Transverse colon (tissue), 4 donors: ENCODE results near the gene TFDP2. TPM values are rescaled to one million over a fixed set of nuclear protein-coding genes. Genes with fewer than 3 reads are reported as not detected.

Experiments used
- DNase-seq: peaks from one replicate; pipeline ENCODE4 v3.0.0-alpha.2; 2019
- H3K27ac ChIP-seq, 4 donors: fragments of 200-600 bp; sonication (generic); 2 replicates each; pipeline ENCODE4 v1.5.1; 2016 to 2018; ENCODE audit warnings: inconsistent platforms in 4 of 4
- H3K27me3 ChIP-seq: fragments of 200-600 bp; sonication (generic); 2 replicates; pipeline ENCODE4 v1.5.1; 2017; ENCODE audit warnings: inconsistent platforms
- H3K36me3 ChIP-seq, 4 donors: fragments of 200-600 bp; sonication (generic); 2 replicates each; pipeline ENCODE4 v1.5.1; 2017 to 2019; ENCODE audit warnings: inconsistent platforms in 4 of 4
- H3K4me1 ChIP-seq, 4 donors: fragments of 200-600 bp; sonication (generic); 2 replicates each; pipeline ENCODE4 v1.5.1; 2017 to 2020; ENCODE audit warnings: inconsistent platforms in 4 of 4
- H3K4me3 ChIP-seq, 4 donors: fragments of 200-600 bp; sonication (generic); 1 replicate in 1 of 4; 2 replicates in 3 of 4; pipeline versions ENCODE4 v1.5.1 to v1.6.1; 2017 to 2019; ENCODE audit warnings: inconsistent platforms in 4 of 4
- H3K9me3 ChIP-seq, 2 donors: fragments of 200-600 bp; sonication (generic); 2 replicates each; pipeline ENCODE4 v1.5.1; 2017 to 2019; ENCODE audit warnings: inconsistent platforms in 2 of 2
- CTCF ChIP-seq, 5 experiments: fragments of 200-600 bp in 3 of 5; fragments of 450-650 bp in 2 of 5; sonication (generic) in 3 of 5; IDR thresholded peaks; 1 replicate in 2 of 5; 2 replicates in 3 of 5; pipeline ENCODE4 v1.5.1; 2016 to 2017; ENCODE audit warnings: antibody characterized with exemption in 5 of 5, inconsistent platforms in 3 of 5, mild to moderate bottlenecking in 2 of 5, moderate library complexity in 1 of 5
- EP300 ChIP-seq: sonication (generic); formaldehyde crosslinking; IDR thresholded peaks from one replicate; pipeline ENCODE4 v1.6.1; 2017; ENCODE audit warnings: antibody characterized with exemption, low read depth
- POLR2A ChIP-seq: fragments of 450-650 bp; IDR thresholded peaks from one replicate; pipeline ENCODE4 v1.6.1; 2016; ENCODE audit warnings: antibody characterized with exemption, mild to moderate bottlenecking, moderate library complexity
- POLR2AphosphoS5 ChIP-seq, 3 donors: sonication (generic); formaldehyde crosslinking; IDR thresholded peaks; one replicate each; pipeline ENCODE4 v1.6.1; 2016; ENCODE audit warnings: antibody characterized with exemption in 3 of 3
- WGBS, 2 donors: methylation state at CpG; one replicate each; pipeline ENCODE4 v1.1.5; 2018; ENCODE audit warnings: low coverage in 1 of 2; 5-methylcytosine and 5-hydroxymethylcytosine counted together
- in situ Hi-C, 4 donors: fragments of 200-750 bp; cut with MboI; loops; one replicate each; pipeline versions ENCODE4 v1.15.0 to v1.15.1; 2017; ENCODE audit warnings: low sequenced_read_pairs in 3 of 4, low pct_ligation_motif_present in 1 of 4, low pct_unique_long_range_greater_than_20kb in 1 of 4
- intact Hi-C: fragments of 100-400 bp; cut with DNase I; formaldehyde crosslinking; loops from one replicate; pipeline ENCODE4 v1.15.1; 2023; ENCODE audit warnings: low total_unique reads
- total RNA-seq, 4 donors: library from RNA; depleted of rRNA; stranded (reverse); fragments of >200 nt; gene quantifications; one replicate each; pipeline ENCODE4 v1.1.0, GENCODE V29; 2016

The TFDP2 gene
- total RNA-seq, 4 donors from 2014 or later, result 10.3 to 69.2 (median 41.3) TPM

- 66 to 76% methylated on average over 2 of the region's 2 CpGs for whole genome bisulfite sequencing, 2 donors
- in situ Hi-C loops (loop anchor here (25.0 kb wide), 4 partner anchors 165 to 440 kb away; partner anchors contain the start of gene RNF7 (in 3 of the 4)), intact Hi-C loops (no loop called here)
- H3K27ac ChIP-seq, result no peak overlapping the region
- H3K27me3 ChIP-seq, result no peaks in the 10 kb centered on the region
- TF ChIP-seq CTCF (IDR thresholded peaks at IDR 0.05), result no peak
- TF ChIP-seq EP300, result no peak
- no peak for TF ChIP-seq POLR2AphosphoS5 (IDR thresholded peaks at IDR 0.05)
- TF ChIP-seq POLR2A, result no peak
- H3K9me3 ChIP-seq, result no peaks in the 10 kb centered on the region
- no peak for DNase-seq
- no peak overlapping the region for H3K4me3 ChIP-seq
- peaks cover 0 to 11% (median 5%) of the 10 kb centered on the region in 4 donors for H3K36me3 ChIP-seq
- H3K4me1 ChIP-seq, result no peaks in the 10 kb centered on the region
These were observed 247.4 kb downstream of the TFDP2 start for GRCh38 chr3:141901914-141902313.

GRCh38 chr3:141900343-141900742 is 249.0 kb downstream of the TFDP2 start:
- H3K4me1 ChIP-seq, result no peaks in the 10 kb centered on the region
- TF ChIP-seq POLR2AphosphoS5 (IDR thresholded peaks at IDR 0.05) (no peak), EP300 (no peak), POLR2A (no peak), CTCF (IDR thresholded peaks at IDR 0.05) (no peak)
- intact Hi-C loops (no loop called here), in situ Hi-C loops (loop anchor here (25.0 kb wide), 4 partner anchors 163 to 438 kb away; partner anchors contain the start of gene RNF7 (in 3 of the 4))
- H3K27ac ChIP-seq, result no peak overlapping the region
- DNase-seq, result no peak
- WGBS, 2 donors, result 98% methylated on average over 3 of the region's 3 CpGs; no CpG with 5 or more reads in 1 of the 2 donors
- H3K27me3 ChIP-seq, result no peaks in the 10 kb centered on the region
- H3K4me3 ChIP-seq, result no peak overlapping the region
- H3K36me3 ChIP-seq, result peaks cover 0 to 4% (median 0%) of the 10 kb centered on the region in 4 donors
- H3K9me3 ChIP-seq, result no peaks in the 10 kb centered on the region

GRCh38 chr3:141898908-141899307 is 250.4 kb downstream of the TFDP2 start:
- intact Hi-C loops, result loop anchor here (10.0 kb wide), 1 partner anchor 314 kb away; no protein-coding TSS in a partner anchor
- Histone ChIP-seq H3K4me1 (peaks cover 0 to 5% (median 0%) of the 10 kb centered on the region in 4 donors), H3K36me3 (no peaks in the 10 kb centered on the region), H3K27ac (no peak overlapping the region), H3K9me3 (no peaks in the 10 kb centered on the region), H3K4me3 (no peak overlapping the region), H3K27me3 (no peaks in the 10 kb centered on the region)
- no peak for DNase-seq
- 95 to 100% methylated on average over 1 of the region's 1 CpG for WGBS, 2 donors
- TF ChIP-seq POLR2AphosphoS5 (IDR thresholded peaks at IDR 0.05) (no peak), EP300 (no peak), POLR2A (no peak), CTCF (IDR thresholded peaks at IDR 0.05) (no peak)
- in situ Hi-C loops, result no loop called here

- H3K4me1 ChIP-seq, result peaks cover 0 to 18% (median 2%) of the 10 kb centered on the region in 4 donors
- WGBS, 2 donors, result 97 to 100% methylated on average over 2 to 3 of the region's 3 CpGs
- TF ChIP-seq POLR2AphosphoS5 (IDR thresholded peaks at IDR 0.05) (no peak), EP300 (no peak), CTCF (IDR thresholded peaks at IDR 0.05) (no peak)
- intact Hi-C loops (loop anchor here (10.0 kb wide), 1 partner anchor 311 kb away; no protein-coding TSS in a partner anchor), in situ Hi-C loops (no loop called here)
- H3K36me3 ChIP-seq, result no peaks in the 10 kb centered on the region
- no peaks in the 10 kb centered on the region for H3K9me3 ChIP-seq
- no peak for DNase-seq
- no peak overlapping the region for H3K4me3 ChIP-seq
- H3K27ac ChIP-seq, result no peak overlapping the region
- no peaks in the 10 kb centered on the region for H3K27me3 ChIP-seq
These were observed 253.6 kb downstream of the TFDP2 start for GRCh38 chr3:141895731-141896130.
